OCI-LY1 (cell line): ENCODE data around the gene CYBB.

Experiments
- H2AFZ ChIP-seq: fragments of 200-600 bp; sonication (generic), shearing (Covaris generic); 2 replicates; pipeline ENCODE4 v1.6.0; 2014; ENCODE audit warnings: antibody characterized with exemption, mild to moderate bottlenecking, low read length
- H3F3A ChIP-seq: fragments of 200-600 bp; sonication (generic), shearing (Covaris generic); 2 replicates; pipeline ENCODE4 v1.6.0; 2014; ENCODE audit warnings: mild to moderate bottlenecking, antibody characterized with exemption, low read length, moderate library complexity; ENCODE audit not compliant: insufficient read depth
- H3K27ac ChIP-seq: fragments of 200-600 bp; sonication (generic); 2 replicates; pipeline ENCODE4 v1.5.1; 2014; ENCODE audit warnings: low read length, mixed run types, mild to moderate bottlenecking, low read depth; ENCODE audit not compliant: poor library complexity, severe bottlenecking
- H3K27me3 ChIP-seq: fragments of 200-600 bp; sonication (generic); 2 replicates; pipeline ENCODE4 v1.6.0; 2014; ENCODE audit warnings: antibody characterized with exemption, mild to moderate bottlenecking, low read length, moderate library complexity; ENCODE audit not compliant: insufficient read depth
- H3K36me3 ChIP-seq: fragments of 200-600 bp; sonication (generic); 2 replicates; pipeline ENCODE4 v1.6.1; 2014; ENCODE audit warnings: mild to moderate bottlenecking, antibody characterized with exemption, low read length, moderate library complexity, mixed read lengths; ENCODE audit not compliant: insufficient read depth
- H3K4me1 ChIP-seq: fragments of 200-600 bp; sonication (generic); 2 replicates; pipeline ENCODE4 v1.5.1; 2014; ENCODE audit warnings: mild to moderate bottlenecking, low read length, moderate library complexity; ENCODE audit not compliant: insufficient read depth, severe bottlenecking
- H3K4me2 ChIP-seq: fragments of 200-600 bp; sonication (generic), shearing (Covaris generic); 2 replicates; pipeline ENCODE4 v1.6.1; 2014; ENCODE audit warnings: low read length
- H3K4me3 ChIP-seq: fragments of 200-600 bp; sonication (generic); 2 replicates; pipeline ENCODE4 v1.5.1; 2014; ENCODE audit warnings: low read length, low read depth, mild to moderate bottlenecking, mixed read lengths; ENCODE audit not compliant: poor library complexity, severe bottlenecking
- H3K79me2 ChIP-seq: fragments of 200-600 bp; shearing (Covaris generic); 2 replicates; pipeline ENCODE4 v1.6.1; 2016; ENCODE audit warnings: mixed run types, low read length, mixed read lengths; ENCODE audit not compliant: insufficient read depth
- H3K9ac ChIP-seq: fragments of 200-600 bp; sonication (generic), shearing (Covaris generic); 2 replicates; pipeline ENCODE4 v1.6.1; 2014; ENCODE audit warnings: mild to moderate bottlenecking, low read length, mixed read lengths
- H3K9me2 ChIP-seq: fragments of 200-600 bp; sonication (generic), shearing (Covaris generic); 2 replicates; pipeline ENCODE4 v1.6.1; 2014; ENCODE audit warnings: low read depth, mild to moderate bottlenecking, low read length, mixed read lengths
- H3K9me3 ChIP-seq: fragments of 200-600 bp; shearing (Covaris generic); 2 replicates; pipeline ENCODE4 v1.6.1; 2014; ENCODE audit warnings: low read length, mixed read lengths
- H4K20me1 ChIP-seq: fragments of 200-600 bp; sonication (generic), shearing (Covaris generic); 2 replicates; pipeline ENCODE4 v1.6.0; 2016; ENCODE audit warnings: mild to moderate bottlenecking, low read length; ENCODE audit not compliant: insufficient read depth
- CTCF ChIP-seq: fragments of 200-600 bp; sonication (generic), shearing (Covaris generic); IDR thresholded peaks from 2 replicates; pipeline ENCODE4 v1.5.1; 2017; ENCODE audit warnings: mild to moderate bottlenecking, antibody characterized with exemption, low read length, moderate library complexity, mixed read lengths
- EZH2 ChIP-seq: fragments of 200-600 bp; sonication (generic), shearing (Covaris generic); IDR thresholded peaks from 2 replicates; pipeline ENCODE4 v1.8.0; 2017; ENCODE audit warnings: borderline replicate concordance, mixed run types, mild to moderate bottlenecking, antibody characterized with exemption, low read length, moderate library complexity, mixed read lengths

The CYBB gene

GRCh38 chrX:37846934-37847732, 67.3 kb downstream of the CYBB start, which contains the start of gene DYNLT3:
TSS of gene DYNLT3 (minus strand) at chrX:37847571. CDS start at chrX:37847510, 61 bp downstream.
- Histone ChIP-seq H3K4me2 (peak within 1 kb of the TSS; percentile 72), H3K4me3 (peak within 1 kb of the TSS; percentile 91), H3K4me1 (peaks cover 11% of the 10 kb centered on the region), H3F3A (no peaks in the 10 kb centered on the region), H3K36me3 (no peaks in the 10 kb centered on the region), H3K9me2 (no peaks in the 10 kb centered on the region), H2AFZ (peak within 1 kb of the TSS; percentile 98; the same call in 1 of the 2 replicates), H3K27ac (no peak within 1 kb of the TSS), H4K20me1 (no peaks in the 10 kb centered on the region), H3K9ac (peak within 1 kb of the TSS; percentile 82), H3K9me3 (no peaks in the 10 kb centered on the region), H3K27me3 (no peaks in the 10 kb centered on the region), H3K79me2 (no peaks in the 10 kb centered on the region)
- TF ChIP-seq CTCF (no peak), EZH2 (no peak)

DNA sequence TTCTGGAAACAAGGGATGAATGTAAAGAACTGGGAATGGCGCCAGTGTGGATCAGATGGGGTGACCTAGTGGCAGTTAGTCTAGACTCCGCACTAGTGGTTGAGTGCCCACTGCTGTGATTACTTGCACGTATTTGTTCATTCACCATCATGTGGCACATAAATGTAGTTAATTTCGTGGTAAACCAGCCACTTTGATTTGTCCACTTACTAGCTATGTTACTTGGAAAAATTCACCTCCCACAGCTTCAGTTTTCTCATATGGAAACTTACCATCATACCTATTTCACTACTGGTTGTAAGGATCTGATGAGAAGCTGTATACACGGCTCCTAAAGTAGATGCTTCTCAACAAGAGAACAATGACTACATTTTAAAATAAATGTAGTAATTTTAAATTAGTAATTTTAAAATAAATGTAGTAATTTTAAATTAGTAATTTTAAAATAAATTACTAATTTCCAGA, 67.9 kb downstream of the CYBB start:
- H3K36me3 ChIP-seq: no peaks in the 10 kb centered on the region
- no peaks in the 10 kb centered on the region for H3K79me2 ChIP-seq
- no peaks in the 10 kb centered on the region for H3F3A ChIP-seq
- peak overlapping the region; percentile 72 for H3K4me2 ChIP-seq
- no peaks in the 10 kb centered on the region for H3K9me2 ChIP-seq
- H2AFZ ChIP-seq: peak overlapping the region; percentile 98; the same call in 1 of the 2 replicates
- H3K9me3 ChIP-seq: no peaks in the 10 kb centered on the region
- H3K4me3 ChIP-seq: peak overlapping the region; percentile 91
- H3K27me3 ChIP-seq: no peaks in the 10 kb centered on the region
- no peaks in the 10 kb centered on the region for H4K20me1 ChIP-seq
- TF ChIP-seq EZH2: no peak
- TF ChIP-seq CTCF: no peak
- H3K9ac ChIP-seq: peak overlapping the region; percentile 82
- H3K4me1 ChIP-seq: peaks cover 11% of the 10 kb centered on the region
- no peak overlapping the region for H3K27ac ChIP-seq

DNA sequence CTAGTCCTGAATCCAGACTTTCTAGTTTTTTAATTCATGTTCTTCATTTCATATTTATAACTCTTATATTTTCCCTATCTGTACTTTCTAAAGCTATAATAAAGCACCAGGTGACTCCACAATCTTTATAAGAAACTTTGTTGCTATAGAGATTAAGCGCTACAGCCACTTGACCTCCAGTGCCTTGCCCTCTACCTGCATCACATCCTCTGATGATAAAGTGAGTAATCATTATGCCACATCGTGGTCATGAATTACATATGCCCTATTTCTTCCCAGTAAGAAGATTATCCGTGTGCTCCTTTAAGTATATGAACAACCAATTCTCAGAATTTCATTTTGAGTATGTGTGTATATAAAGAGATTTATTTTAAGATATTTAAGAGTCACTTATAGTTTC, 74.3 kb downstream of the CYBB start:
- Histone ChIP-seq H3K36me3 (no peaks in the 10 kb centered on the region), H3K9me3 (no peaks in the 10 kb centered on the region), H2AFZ (no peak overlapping the region)

More for the DNA sequence above, 74.3 kb downstream of the CYBB start:
- H3K4me3 ChIP-seq: no peak overlapping the region
- no peaks in the 10 kb centered on the region for H3K27me3 ChIP-seq
- no peaks in the 10 kb centered on the region for H3K4me1 ChIP-seq
- H3K9me2 ChIP-seq: no peaks in the 10 kb centered on the region
- H3F3A ChIP-seq: no peaks in the 10 kb centered on the region
- H3K9ac ChIP-seq: no peak overlapping the region
- H3K4me2 ChIP-seq: no peak overlapping the region
- no peak for TF ChIP-seq CTCF
- no peak for TF ChIP-seq EZH2
- no peaks in the 10 kb centered on the region for H4K20me1 ChIP-seq
- no peaks in the 10 kb centered on the region for H3K79me2 ChIP-seq
- H3K27ac ChIP-seq: no peak overlapping the region
